GM12878 (cell line): ENCODE results near the gene RABL3. TPM values are rescaled to one million over a fixed set of nuclear protein-coding genes. Genes with fewer than 3 reads are reported as not detected.

Experiments used
- ATAC-seq: fragments of 200-7000 bp; cut with Tn5 transposase; 3 replicates; pipeline ENCODE4 v1.9.1; 2020; ENCODE audit warnings: mild to moderate bottlenecking, moderate library complexity
- BruUV-seq: library from RNA; stranded (reverse); fragments of 400-500 nt; replicated peaks from 2 replicates; lab custom pipeline; 2021; lab: Mats Ljungman, UMichigan
- CTCF ChIA-PET: fragments of 300-600 bp; sonication (Branson Sonifier 250); formaldehyde crosslinking; extraction: SDS; loops from one replicate; lab custom pipeline; 2021; ENCODE audit warnings: inconsistent platforms; lab: Yijun Ruan, JAX
- POLR2A ChIA-PET: fragments of 350-600 bp; formaldehyde crosslinking; extraction: SDS; loops from one replicate; lab custom pipeline; 2021; ENCODE audit warnings: inconsistent platforms; lab: Charles Lee
- RAD21 ChIA-PET: fragments of 300-600 bp; sonication (Branson Sonifier 250); formaldehyde crosslinking; loops from one replicate; lab custom pipeline; 2023; ENCODE audit warnings: antibody characterized with exemption; ENCODE audit not compliant: unreplicated experiment; lab: Charles Lee
- SMC1A ChIA-PET: fragments of 300-600 bp; sonication (Branson Sonifier 250); formaldehyde crosslinking; loops from one replicate; lab custom pipeline; 2023; ENCODE audit not compliant: unreplicated experiment, uncharacterized antibody; lab: Charles Lee
- DNase-seq: peaks from one replicate; pipeline ENCODE4 v3.0.0-alpha.2; 2011; ENCODE audit warnings: low read depth, low spot score
- FAIRE-seq: peaks from 3 replicates; lab custom pipeline; 2011; peaks lifted over from hg19 to GRCh38; lab: Jason Lieb, UNC
- H2AFZ ChIP-seq: 2 replicates; pipeline ENCODE4 v1.6.0; 2011; ENCODE audit warnings: low read depth, low read length, control low read depth; ENCODE audit not compliant: control insufficient read depth
- H3K27ac ChIP-seq: 2 replicates; pipeline ENCODE4 v1.5.1; 2011; ENCODE audit warnings: control low read depth; ENCODE audit not compliant: control insufficient read depth, insufficient read depth
- H3K27me3 ChIP-seq, 2 experiments: replicated peaks in 1 of 2; 2 replicates each; pipeline versions ENCODE4 v1.6.0 to v1.6.1; 2011; ENCODE audit warnings: low read length in 1 of 2; ENCODE audit not compliant: control insufficient read depth in 2 of 2, insufficient read depth in 2 of 2
- H3K36me3 ChIP-seq, 2 experiments: 2 replicates each; pipeline ENCODE4 v1.5.1; 2011; ENCODE audit warnings: low read length in 1 of 2; ENCODE audit not compliant: control insufficient read depth in 2 of 2, insufficient read depth in 2 of 2
- H3K4me1 ChIP-seq: 2 replicates; pipeline ENCODE4 v1.6.1; 2011; ENCODE audit warnings: mild to moderate bottlenecking, low read length, moderate library complexity, mixed read lengths; ENCODE audit not compliant: control insufficient read depth, insufficient read depth
- H3K4me2 ChIP-seq: 2 replicates; pipeline ENCODE4 v1.6.0; 2011; ENCODE audit warnings: control low read depth; ENCODE audit not compliant: control insufficient read depth, insufficient read depth
- H3K4me3 ChIP-seq: fragments of 200-600 bp; sonication (generic); 2 replicates; pipeline ENCODE4 v1.5.1; 2016
- H3K79me2 ChIP-seq: 2 replicates; pipeline ENCODE4 v1.6.0; 2011; ENCODE audit warnings: low read length; ENCODE audit not compliant: control insufficient read depth, insufficient read depth
- H3K9ac ChIP-seq: 2 replicates; pipeline ENCODE4 v1.8.0; 2011; ENCODE audit warnings: low read length, control low read depth, mixed read lengths; ENCODE audit not compliant: control insufficient read depth, insufficient read depth
- H3K9me3 ChIP-seq: replicated peaks from 3 replicates; pipeline ENCODE4 v1.5.1; 2011; ENCODE audit warnings: mild to moderate bottlenecking, low read length; ENCODE audit not compliant: control insufficient read depth, insufficient read depth
- H4K20me1 ChIP-seq: 2 replicates; pipeline ENCODE4 v1.6.0; 2011; ENCODE audit not compliant: control insufficient read depth, insufficient read depth
- BCLAF1 ChIP-seq: fragments of 450-650 bp; IDR thresholded peaks from 2 replicates; pipeline ENCODE4 v1.6.1; 2017; ENCODE audit warnings: antibody characterized with exemption, mild to moderate bottlenecking, moderate library complexity
- CEBPZ ChIP-seq: fragments of 150-350 bp; IDR thresholded peaks from 2 replicates; pipeline ENCODE4 v1.6.1; 2016; ENCODE audit warnings: low read depth, low read length
- E4F1 ChIP-seq: fragments of 450-650 bp; IDR thresholded peaks from 2 replicates; pipeline ENCODE4 v1.6.1; 2018; ENCODE audit warnings: borderline replicate concordance, mild to moderate bottlenecking; ENCODE audit not compliant: partially characterized antibody
- EZH2 ChIP-seq: IDR thresholded peaks from 2 replicates; pipeline ENCODE4 v1.6.1; 2012; ENCODE audit warnings: low read depth, mild to moderate bottlenecking, control low read depth, inconsistent platforms, low read length, borderline replicate concordance; ENCODE audit not compliant: control insufficient read depth
- HDAC2 ChIP-seq: fragments of 200-600 bp; sonication (generic); IDR thresholded peaks from 2 replicates; pipeline ENCODE4 v1.6.1; 2017
- SIN3A ChIP-seq: IDR thresholded peaks from 2 replicates; pipeline ENCODE4 v1.6.1; 2012; ENCODE audit warnings: low read depth, low read length, improper control_type of control experiment
- SKIL ChIP-seq: fragments of 450-650 bp; IDR thresholded peaks from 2 replicates; pipeline ENCODE4 v1.6.1; 2017; ENCODE audit warnings: mild to moderate bottlenecking, low read depth, inconsistent platforms; ENCODE audit not compliant: poor library complexity, severe bottlenecking
- SMC3 ChIP-seq: IDR thresholded peaks from 2 replicates; pipeline ENCODE4 v1.6.1; 2011; ENCODE audit warnings: low read length, improper control_type of control experiment, borderline replicate concordance
- WGBS: methylation state at CpG from one replicate; pipeline ENCODE4 v1.1.6; 2016; ENCODE audit warnings: low lambda C conversion rate; ENCODE audit not compliant: insufficient replicate concordance, insufficient coverage; ENCODE audit errors: missing lambda C conversion rate; 5-methylcytosine and 5-hydroxymethylcytosine counted together
- in situ Hi-C: fragments of 300-500 bp; cut with MboI; formaldehyde crosslinking; loops from 9 replicates; pipeline ENCODE4 v1.14.3; 2018; ENCODE audit warnings: mixed read lengths
- intact Hi-C: fragments of 100-400 bp; cut with micrococcal nuclease; formaldehyde crosslinking; loops from one replicate; pipeline ENCODE4 v1.14.2; 2022; ENCODE audit not compliant: unreplicated experiment
- polyA plus RNA-seq, 11 experiments: library from polyadenylated mRNA; depleted of rRNA in 4 of 11; unstranded in 6 of 11; stranded (reverse) in 5 of 11; fragments of >200 nt; fragmentation: Nextera tagmentation in 4 of 11; fragmentation: Illumina TruSeq in 1 of 11; extraction: Ambion mirVana in 4 of 11; extraction: Trizol in 1 of 11; gene quantifications; 1 replicate in 1 of 11; 2 replicates in 10 of 11; pipeline versions ENCODE4 v1.2.1 to v1.2.3, GENCODE V29; 2011 to 2016; ENCODE audit warnings: inconsistent platforms in 2 of 11, missing spikeins in 2 of 11, low read depth in 1 of 11
- total RNA-seq, 4 experiments: library from RNA; depleted of rRNA in 3 of 4; stranded (reverse); fragments of >200 nt in 3 of 4; fragmentation: Illumina TruSeq in 1 of 4; extraction: Trizol in 1 of 4; gene quantifications; 2 replicates each; pipeline versions ENCODE4 v1.2.1 to v1.2.3, GENCODE V29; 2013 to 2021

RABL3 gene
- total and polyA plus RNA-seq, 10 of the 15 experiments (the other 5 are each of a cell fraction or from before 2014, with no cell fraction given): 10.5 to 38.0 (median 25.2) TPM

- ChIA-PET POLR2A (no interaction called here), SMC1A (no interaction called here), RAD21 (no interaction called here), CTCF (no interaction called here)
- H3K79me2 ChIP-seq: no peaks in the 10 kb centered on the region
- FAIRE-seq (no peak), DNase-seq (no peak), ATAC-seq (no peak)
- TF ChIP-seq E4F1 (no peak), HDAC2 (no peak), BCLAF1 (no peak), SIN3A (no peak), SMC3 (no peak), CEBPZ (no peak), EZH2 (no peak), SKIL (no peak)
- no peak overlapping the region for H3K4me2 ChIP-seq
- no peak overlapping the region for H3K9ac ChIP-seq
- no peak overlapping the region for H3K27ac ChIP-seq
- H3K4me1 ChIP-seq: no peaks in the 10 kb centered on the region
- WGBS: 35% methylated on average over 6 of the region's 6 CpGs
- intact Hi-C loops (no loop called here), in situ Hi-C loops (no loop called here)
- H4K20me1 ChIP-seq: no peaks in the 10 kb centered on the region
- no peaks in the 10 kb centered on the region for H3K27me3 ChIP-seq
- H3K36me3 ChIP-seq: no peaks in the 10 kb centered on the region
- H3K4me3 ChIP-seq: no peak overlapping the region
- no peaks in the 10 kb centered on the region for H3K9me3 ChIP-seq
- H2AFZ ChIP-seq: no peak overlapping the region
- BruUV-seq: no TSS peak
These were observed 104.3 kb downstream of the RABL3 start for GRCh38 chr3:120637851-120638559.
